ENCODE data around the gene SRRM5.
"Not testable (repeated sequence)": the region's sequence is repeated elsewhere in the genome, so short reads cannot be mapped to it uniquely, and the experiment has no call there.

SRRM5 gene

DNA sequence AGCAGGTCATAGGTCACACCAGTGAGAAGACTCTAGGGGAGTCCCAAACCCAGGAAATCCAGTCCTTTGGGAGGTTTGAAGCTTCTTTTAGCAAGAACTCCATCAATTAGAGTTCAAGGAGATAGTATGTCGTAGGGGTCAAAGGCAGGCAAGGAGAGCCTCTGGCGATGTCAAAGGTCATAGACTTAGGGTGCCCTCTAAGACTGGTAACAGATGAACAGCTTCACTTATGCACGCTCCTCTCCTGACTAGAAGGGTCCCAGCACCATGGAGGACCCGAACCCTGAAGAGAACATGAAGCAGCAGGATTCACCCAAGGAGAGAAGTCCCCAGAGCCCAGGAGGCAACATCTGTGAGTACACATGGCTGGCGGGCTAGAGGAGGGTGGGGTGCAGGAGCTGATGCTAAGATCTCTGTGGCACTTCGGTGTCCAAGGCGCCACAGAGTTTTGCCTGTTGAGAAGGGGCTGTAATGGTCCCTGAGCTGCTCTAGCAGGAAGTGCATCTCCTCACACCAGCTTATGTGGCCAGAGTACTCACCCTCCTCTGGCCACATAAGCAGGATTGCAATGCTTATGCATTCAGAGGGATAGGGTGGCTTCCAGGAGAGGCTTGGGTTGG, 14.9 kb upstream of the SRRM5 start:
- no peaks in the 10 kb centered on the region for H3K27me3 Mint-ChIP-seq
- H3K36me3 Mint-ChIP-seq, result peaks cover 3% of the 10 kb centered on the region
- H3K4me1 Mint-ChIP-seq, result peaks cover 30% of the 10 kb centered on the region
- no peak for ATAC-seq (ENCODE audit: low read depth)
- no peak for DNase-seq (ENCODE audit: low spot score in 2 of 2)
- peak overlapping the region; percentile 95 for H3K4me3 Mint-ChIP-seq
- peak overlapping the region; percentile 100 for H3K27ac Mint-ChIP-seq
- H3K9me3 Mint-ChIP-seq, result no peaks in the 10 kb centered on the region

- Mint-ChIP-seq H3K36me3 (no peaks in the 10 kb centered on the region), H3K27ac (peak overlapping the region; percentile 100)
These were observed 14.0 kb upstream of the SRRM5 start for GRCh38 chr19:43597876-43598275.

DNA sequence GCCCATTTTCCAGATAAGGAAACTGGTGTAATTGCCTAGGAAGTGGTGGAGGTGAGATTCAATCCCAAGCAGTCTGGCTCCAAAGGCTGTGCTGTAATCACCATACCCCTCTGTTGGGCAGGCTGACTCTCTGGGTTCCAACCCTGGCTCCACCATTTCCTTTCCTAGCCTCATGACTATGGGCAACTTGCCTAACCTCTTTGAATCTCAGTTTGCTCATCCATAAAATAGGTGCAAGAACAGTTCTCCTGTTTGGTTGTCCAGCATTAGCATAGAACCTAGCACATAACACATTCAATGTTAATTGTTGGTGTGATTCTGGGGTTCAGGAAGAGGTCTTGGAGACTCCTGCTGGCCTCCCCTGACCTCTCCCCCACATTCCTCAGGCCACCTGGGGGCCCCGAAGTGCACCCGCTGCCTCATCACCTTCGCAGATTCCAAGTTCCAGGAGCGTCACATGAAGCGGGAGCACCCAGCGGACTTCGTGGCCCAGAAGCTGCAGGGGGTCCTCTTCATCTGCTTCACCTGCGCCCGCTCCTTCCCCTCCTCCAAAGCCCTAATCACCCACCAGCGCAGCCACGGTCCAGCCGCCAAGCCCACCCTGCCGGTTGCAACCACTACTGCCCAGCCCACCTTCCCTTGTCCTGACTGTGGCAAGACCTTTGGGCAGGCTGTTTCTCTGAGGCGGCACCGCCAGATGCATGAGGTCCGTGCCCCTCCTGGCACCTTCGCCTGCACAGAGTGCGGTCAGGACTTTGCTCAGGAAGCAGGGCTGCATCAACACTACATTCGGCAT, 13.2 kb upstream of the SRRM5 start:
- Mint-ChIP-seq H3K27me3 (no peaks in the 10 kb centered on the region), H3K4me1 (peaks cover 26% of the 10 kb centered on the region), H3K27ac (no peak overlapping the region), H3K9me3 (no peaks in the 10 kb centered on the region), H3K36me3 (no peaks in the 10 kb centered on the region), H3K4me3 (no peak overlapping the region)
- no peak for ATAC-seq (ENCODE audit: low read depth)
- no peak for DNase-seq (ENCODE audit: low spot score in 2 of 2)

More at GRCh38 chr19:43597876-43598275, 14.0 kb upstream of the SRRM5 start:
- peaks cover 28% of the 10 kb centered on the region for H3K4me1 Mint-ChIP-seq
- DNase-seq (ENCODE audit: low spot score in 2 of 2) (no peak), ATAC-seq (ENCODE audit: low read depth) (no peak)
- no peak overlapping the region for H3K4me3 Mint-ChIP-seq
- H3K9me3 Mint-ChIP-seq, result no peaks in the 10 kb centered on the region
- H3K27me3 Mint-ChIP-seq, result no peaks in the 10 kb centered on the region

DNA sequence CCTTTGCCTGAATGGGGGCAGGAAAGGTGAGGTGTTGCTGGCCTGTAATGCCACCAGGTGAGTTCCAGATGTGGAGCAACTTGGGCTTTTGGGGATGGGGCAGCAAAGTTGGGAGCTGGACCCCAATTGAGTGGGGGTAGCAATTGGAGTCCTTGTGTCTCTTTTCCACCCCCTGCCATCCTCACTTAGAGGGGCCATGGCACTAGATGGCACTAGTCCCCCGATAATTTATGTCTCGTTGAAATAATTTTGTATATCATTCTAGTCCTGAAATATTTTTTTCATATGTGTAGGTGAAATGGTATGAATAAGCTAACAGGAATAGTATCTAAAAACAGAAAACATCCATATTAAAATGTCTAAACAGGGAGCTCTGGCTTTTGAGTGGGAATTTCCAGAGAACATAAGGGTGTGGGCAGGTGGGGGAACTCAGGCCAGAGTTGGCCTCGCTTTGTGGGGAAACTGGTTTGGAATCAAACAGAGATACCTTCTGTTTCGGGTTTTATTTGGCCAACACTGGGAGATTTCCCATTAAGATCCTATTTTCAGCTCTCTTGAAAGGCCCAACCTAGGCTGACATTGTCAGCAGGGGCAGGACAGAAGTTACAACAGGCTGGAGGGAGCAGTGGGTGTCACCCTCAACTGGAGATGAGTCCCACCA, 12.1 kb upstream of the SRRM5 start:
- H3K4me3 Mint-ChIP-seq, result no peak overlapping the region

DNA sequence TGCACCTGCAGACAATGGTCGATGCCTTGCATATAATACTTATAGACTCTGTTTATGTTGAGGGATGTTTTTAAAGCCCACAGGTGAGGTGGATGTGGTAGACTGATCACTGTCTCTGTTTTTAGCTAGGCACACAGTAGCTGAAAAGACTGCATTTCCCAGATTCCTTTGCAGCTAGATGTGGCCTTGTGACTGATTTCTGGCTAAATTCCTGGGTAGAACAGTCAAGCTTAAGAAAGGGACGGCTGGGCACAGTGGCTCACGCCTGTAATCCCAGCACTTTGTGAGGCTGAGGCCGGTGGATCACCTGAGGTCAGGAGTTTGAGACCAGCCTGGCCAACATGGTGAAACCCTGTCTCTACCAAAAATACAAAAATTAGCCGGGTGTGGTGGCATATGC, 11.6 kb upstream of the SRRM5 start:
- peaks cover 26% of the 10 kb centered on the region for H3K4me1 Mint-ChIP-seq
- H3K27me3 Mint-ChIP-seq; H3K4me3 Mint-ChIP-seq; H3K36me3 Mint-ChIP-seq; ATAC-seq (ENCODE audit: low read depth); DNase-seq (ENCODE audit: low spot score in 2 of 2); H3K9me3 Mint-ChIP-seq; H3K27ac Mint-ChIP-seq: not testable (repeated sequence)

More for the DNA sequence above, 12.1 kb upstream of the SRRM5 start:
- Mint-ChIP-seq H3K36me3 (peaks cover 2% of the 10 kb centered on the region), H3K27me3 (no peaks in the 10 kb centered on the region), H3K9me3 (no peaks in the 10 kb centered on the region), H3K27ac (no peak overlapping the region), H3K4me1 (peaks cover 27% of the 10 kb centered on the region)
- no peak for DNase-seq (ENCODE audit: low spot score in 2 of 2)
- ATAC-seq (ENCODE audit: low read depth), result no peak

GRCh38 chr19:43605875-43606568, 5.9 kb upstream of the SRRM5 start:
- ATAC-seq (ENCODE audit: low read depth), result no peak
- Mint-ChIP-seq H3K9me3 (no peaks in the 10 kb centered on the region), H3K36me3 (peaks cover 14% of the 10 kb centered on the region), H3K4me1 (peaks cover 14% of the 10 kb centered on the region), H3K27ac (no peak overlapping the region), H3K27me3 (no peaks in the 10 kb centered on the region), H3K4me3 (no peak overlapping the region)
- no peak for DNase-seq (ENCODE audit: low spot score in 2 of 2)

GRCh38 chr19:43606569-43607229, 5.2 kb upstream of the SRRM5 start:
- Mint-ChIP-seq H3K9me3 (no peaks in the 10 kb centered on the region), H3K4me1 (peaks cover 14% of the 10 kb centered on the region), H3K27ac (no peak overlapping the region)

GRCh38 chr19:43607238-43608205, 4.4 kb upstream of the SRRM5 start:
- peaks cover 20% of the 10 kb centered on the region for H3K36me3 Mint-ChIP-seq
- H3K27ac Mint-ChIP-seq, result no peak overlapping the region
- no peaks in the 10 kb centered on the region for H3K9me3 Mint-ChIP-seq
- no peak overlapping the region for H3K4me3 Mint-ChIP-seq
- DNase-seq (ENCODE audit: low spot score in 2 of 2) (no peak), ATAC-seq (ENCODE audit: low read depth) (no peak)
- peaks cover 17% of the 10 kb centered on the region for H3K4me1 Mint-ChIP-seq
- H3K27me3 Mint-ChIP-seq, result no peaks in the 10 kb centered on the region

More at GRCh38 chr19:43606569-43607229, 5.2 kb upstream of the SRRM5 start:
- Mint-ChIP-seq H3K36me3 (peaks cover 14% of the 10 kb centered on the region), H3K27me3 (no peaks in the 10 kb centered on the region), H3K4me3 (no peak overlapping the region)
- DNase-seq (ENCODE audit: low spot score in 2 of 2), result no peak
- ATAC-seq (ENCODE audit: low read depth), result no peak

DNA sequence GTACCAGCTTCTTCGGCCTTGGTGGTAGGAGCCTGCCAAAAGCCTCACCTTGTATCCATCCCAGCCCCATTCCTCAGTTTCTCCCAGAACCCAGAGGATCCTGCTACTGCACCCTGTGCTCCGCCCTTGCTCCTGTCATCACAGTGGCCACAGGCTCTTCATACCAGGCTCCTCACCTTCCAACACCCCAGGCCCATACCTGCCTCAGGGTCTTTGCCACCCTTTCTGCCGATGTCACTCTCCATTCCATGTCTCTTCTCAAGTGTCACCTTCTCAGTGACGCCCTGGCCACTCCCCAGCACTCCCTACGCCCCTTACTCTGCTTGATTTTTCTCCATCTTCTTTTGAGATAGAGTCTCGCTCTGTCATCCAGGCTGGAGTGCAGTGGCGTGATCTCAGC, 2.0 kb upstream of the SRRM5 start:
- Mint-ChIP-seq H3K4me1 (peaks cover 16% of the 10 kb centered on the region), H3K27ac (no peak overlapping the region), H3K9me3 (no peaks in the 10 kb centered on the region), H3K36me3 (peaks cover 30% of the 10 kb centered on the region), H3K4me3 (no peak overlapping the region), H3K27me3 (no peaks in the 10 kb centered on the region)
- DNase-seq (ENCODE audit: low spot score in 2 of 2), result no peak
- ATAC-seq (ENCODE audit: low read depth), result no peak

DNA sequence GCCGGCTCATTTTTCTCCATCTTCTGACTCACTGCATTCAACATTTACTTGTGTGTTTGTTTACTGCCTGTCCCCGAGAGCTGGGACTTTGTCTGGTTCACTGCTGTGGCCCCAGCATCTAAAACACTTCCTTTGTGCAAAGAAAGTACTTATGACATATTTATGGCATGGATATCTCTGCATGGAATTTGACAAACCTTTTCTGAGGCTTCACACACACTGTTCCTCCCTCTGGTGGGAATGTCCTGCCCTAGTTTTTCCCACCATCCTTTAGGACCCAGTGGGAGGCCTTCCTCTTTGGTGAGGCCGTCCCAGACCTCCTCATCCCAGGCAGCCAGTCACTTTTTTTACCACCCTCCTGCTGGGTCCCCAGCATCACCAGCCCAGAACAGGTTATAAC, 1.4 kb upstream of the SRRM5 start:
- no peak overlapping the region for H3K4me3 Mint-ChIP-seq
- DNase-seq (ENCODE audit: low spot score in 2 of 2) (no peak), ATAC-seq (ENCODE audit: low read depth) (no peak)
- H3K4me1 Mint-ChIP-seq, result peaks cover 13% of the 10 kb centered on the region
- no peaks in the 10 kb centered on the region for H3K9me3 Mint-ChIP-seq
- no peak overlapping the region for H3K27ac Mint-ChIP-seq
- no peaks in the 10 kb centered on the region for H3K27me3 Mint-ChIP-seq
- peaks cover 29% of the 10 kb centered on the region for H3K36me3 Mint-ChIP-seq

GRCh38 chr19:43612374-43612773, 486 bp downstream of the SRRM5 start:
- DNase-seq (ENCODE audit: low spot score in 2 of 2), result no peak
- no peak overlapping the region for H3K27ac Mint-ChIP-seq
- peaks cover 11% of the 10 kb centered on the region for H3K4me1 Mint-ChIP-seq
- no peaks in the 10 kb centered on the region for H3K9me3 Mint-ChIP-seq
- peaks cover 25% of the 10 kb centered on the region for H3K36me3 Mint-ChIP-seq
- no peak for ATAC-seq (ENCODE audit: low read depth)
- H3K27me3 Mint-ChIP-seq, result no peaks in the 10 kb centered on the region
- no peak overlapping the region for H3K4me3 Mint-ChIP-seq

GRCh38 chr19:43616306-43616705, 4.4 kb downstream of the SRRM5 start:
- no peak overlapping the region for H3K27ac Mint-ChIP-seq
- H3K9me3 Mint-ChIP-seq, result no peaks in the 10 kb centered on the region
- ATAC-seq (ENCODE audit: low read depth) (no peak), DNase-seq (ENCODE audit: low spot score in 2 of 2) (no peak)
- H3K4me3 Mint-ChIP-seq, result no peak overlapping the region
- H3K27me3 Mint-ChIP-seq, result no peaks in the 10 kb centered on the region
- H3K36me3 Mint-ChIP-seq, result peaks cover 18% of the 10 kb centered on the region
- peaks cover 20% of the 10 kb centered on the region for H3K4me1 Mint-ChIP-seq

GRCh38 chr19:43616954-43617353, 5.1 kb downstream of the SRRM5 start:
- H3K4me3 Mint-ChIP-seq, result no peak overlapping the region
- no peak for DNase-seq (ENCODE audit: low spot score in 2 of 2)
- ATAC-seq (ENCODE audit: low read depth), result no peak
- peaks cover 18% of the 10 kb centered on the region for H3K4me1 Mint-ChIP-seq
- peaks cover 17% of the 10 kb centered on the region for H3K36me3 Mint-ChIP-seq
- no peaks in the 10 kb centered on the region for H3K9me3 Mint-ChIP-seq
- H3K27ac Mint-ChIP-seq, result no peak overlapping the region
- no peaks in the 10 kb centered on the region for H3K27me3 Mint-ChIP-seq

All from memory B cell (primary cell).